ENCODE measurements around the gene MAP2.

MAP2 gene

DNA sequence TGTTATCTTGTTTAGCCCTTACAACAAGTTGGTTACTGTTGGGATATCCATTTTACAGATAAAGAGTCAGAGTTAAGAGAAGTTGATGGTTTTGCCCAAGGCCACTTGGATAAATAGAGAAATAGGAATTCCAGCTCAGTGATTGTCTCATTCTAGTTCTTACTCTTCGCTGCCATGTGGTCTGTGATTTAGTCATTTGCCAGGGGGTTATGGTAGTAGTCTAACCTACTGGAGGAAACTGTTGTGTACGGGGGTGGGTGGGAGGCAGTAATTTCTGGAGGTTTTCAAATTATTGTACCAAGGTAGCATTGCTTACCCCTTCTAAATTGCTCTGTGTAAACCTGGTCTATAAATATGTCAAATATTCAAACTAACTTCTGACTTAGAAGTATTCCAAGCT is 110.4 kb downstream of the MAP2 start:
- no peak for DNase-seq (ENCODE audit: low spot score)

DNA sequence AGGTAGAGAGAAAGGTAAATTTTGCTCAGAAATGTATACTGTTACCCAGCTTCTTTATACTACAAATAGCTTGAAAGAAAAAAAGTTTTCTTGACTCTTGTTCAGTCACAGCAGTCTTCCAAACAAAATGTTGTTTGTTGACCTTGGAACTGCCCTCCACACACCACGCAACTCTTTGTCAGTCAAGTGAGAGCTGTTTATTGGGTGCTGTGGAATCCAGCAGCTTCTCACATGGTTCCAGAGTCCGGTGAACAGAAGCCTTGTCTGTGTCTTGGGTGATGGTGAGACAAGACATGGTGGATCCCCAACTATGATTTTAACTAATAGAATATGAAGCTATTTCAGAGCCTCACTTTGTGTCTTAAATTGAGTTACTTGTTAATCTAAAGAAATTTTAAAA is 112.5 kb downstream of the MAP2 start:
- DNase-seq (ENCODE audit: low spot score), result no peak

DNA sequence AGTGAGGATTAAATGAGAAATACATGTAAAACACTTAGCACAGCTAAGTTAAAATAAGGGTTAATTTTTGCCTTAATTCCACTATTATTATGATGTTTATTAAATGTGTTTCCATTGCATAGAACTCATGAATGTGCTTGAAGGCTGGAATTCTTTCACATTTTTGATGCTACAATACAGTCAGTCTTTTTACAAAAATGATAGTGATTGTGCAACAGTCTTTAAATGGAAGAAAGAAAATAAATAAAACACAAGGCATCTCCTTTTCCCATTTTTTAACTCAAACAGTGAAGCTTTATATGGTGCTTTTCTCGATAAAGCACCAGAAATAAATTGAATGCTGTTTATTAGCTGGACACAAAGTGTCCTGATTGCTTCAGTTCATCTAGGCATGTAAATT is 123.9 kb downstream of the MAP2 start:
- DNase-seq (ENCODE audit: low spot score), result no peak

DNA sequence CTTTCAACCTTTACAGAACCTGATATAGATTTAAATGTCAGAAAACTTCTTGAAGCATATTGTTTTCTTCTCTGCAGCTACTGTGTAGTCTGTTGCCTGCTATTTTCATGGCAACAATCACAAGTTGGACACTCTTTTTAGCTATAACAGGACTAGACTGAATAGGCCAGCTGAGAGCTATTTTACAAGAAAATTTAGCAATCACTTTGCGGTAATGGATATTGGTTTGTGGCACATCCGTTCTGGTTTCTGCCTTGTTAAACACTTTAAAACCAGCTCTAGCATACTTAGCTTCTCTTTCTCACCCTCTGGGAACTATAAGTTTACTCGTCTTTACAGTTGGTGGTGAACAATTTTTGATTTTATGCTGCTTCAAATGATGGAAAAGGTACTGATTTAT is 125.7 kb downstream of the MAP2 start:
- DNase-seq (ENCODE audit: low spot score), result no peak

DNA sequence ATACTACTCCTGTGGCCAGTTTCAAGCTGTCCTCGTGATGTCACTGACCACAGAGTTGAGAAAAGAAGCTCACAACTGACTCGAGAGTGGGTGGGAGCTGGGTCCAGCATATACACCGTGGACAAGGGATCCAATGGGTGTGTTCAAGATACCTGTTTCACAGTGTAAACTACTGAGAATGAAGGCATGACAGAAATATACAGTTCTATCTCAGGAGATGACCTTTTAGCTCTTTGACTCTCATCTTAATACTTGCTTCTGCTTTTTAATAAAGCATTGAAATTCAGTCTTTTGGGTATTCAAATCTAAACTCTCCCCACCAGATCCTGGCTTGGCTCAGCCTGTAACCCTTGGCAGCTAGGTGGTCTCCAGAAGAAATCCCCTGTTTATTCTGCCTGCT is 130.1 kb downstream of the MAP2 start:
- DNase-seq (ENCODE audit: low spot score), result no peak

DNA sequence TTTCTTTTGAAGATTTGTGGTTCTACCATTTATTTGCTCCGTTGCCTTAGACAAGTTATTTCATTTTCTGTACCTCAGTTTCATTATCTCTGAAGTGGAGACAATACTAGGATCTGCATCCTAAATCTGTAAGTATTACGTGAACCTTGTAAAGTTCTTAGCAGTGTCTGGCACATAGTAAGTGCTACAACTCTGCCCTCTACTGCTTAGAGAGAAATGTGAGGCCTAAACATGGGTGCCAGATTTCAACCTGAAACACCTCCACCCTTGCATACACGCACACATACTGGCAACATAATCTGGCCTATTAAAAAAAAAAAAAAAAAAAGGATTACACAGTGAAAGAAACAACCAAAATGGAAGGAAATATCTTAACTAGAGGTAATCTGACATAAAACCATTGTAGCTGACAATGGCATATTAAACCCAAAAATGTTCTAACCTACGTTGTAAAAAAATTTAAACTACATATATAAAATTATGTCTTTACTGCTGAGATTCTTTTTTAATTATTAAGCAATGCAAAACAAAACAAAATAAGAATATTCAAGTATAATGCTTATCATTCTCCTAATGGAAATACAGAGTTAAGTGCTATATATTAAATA is 132.6 kb downstream of the MAP2 start:
- peak; percentile 42 for DNase-seq (ENCODE audit: low spot score)

DNA sequence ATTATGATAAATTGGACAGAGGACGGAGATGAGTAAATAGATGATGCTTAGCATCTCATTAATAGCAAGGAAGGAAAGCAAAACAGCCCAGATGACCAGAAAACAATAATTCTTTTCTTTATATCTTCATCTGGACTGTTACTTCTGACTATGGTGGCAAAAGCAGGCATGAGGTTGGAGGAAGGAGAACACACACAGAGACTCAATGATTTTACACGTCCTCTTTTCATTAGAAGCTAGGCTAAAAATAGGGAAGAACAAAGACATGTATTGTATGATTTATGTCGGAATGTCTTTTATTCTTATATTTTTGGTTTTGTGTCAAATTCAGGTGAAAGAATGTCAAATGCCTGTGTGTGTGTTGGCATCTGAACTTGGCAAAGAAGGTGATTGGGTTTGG is 137.1 kb downstream of the MAP2 start:
- DNase-seq (ENCODE audit: low spot score), result no peak

DNA sequence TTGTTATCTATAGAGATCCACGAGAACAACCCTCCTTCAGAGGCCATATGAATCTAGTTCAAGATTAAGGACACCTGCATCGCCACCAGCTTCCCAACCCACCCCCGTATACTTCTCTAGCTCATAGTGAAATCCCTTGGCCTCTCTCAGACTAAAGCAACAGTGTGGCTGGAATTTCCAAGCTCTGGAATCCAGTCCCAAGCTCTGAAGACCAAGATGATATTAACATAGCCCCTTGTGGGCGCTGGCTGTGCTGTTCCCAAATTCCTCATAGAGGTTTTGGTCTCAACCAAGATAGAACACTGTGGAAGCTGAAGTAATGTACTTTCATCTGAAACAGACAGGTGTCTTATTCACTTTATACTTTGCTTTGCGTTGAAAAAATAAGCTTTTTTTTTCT is 139.6 kb downstream of the MAP2 start:
- no peak for DNase-seq (ENCODE audit: low spot score)

DNA sequence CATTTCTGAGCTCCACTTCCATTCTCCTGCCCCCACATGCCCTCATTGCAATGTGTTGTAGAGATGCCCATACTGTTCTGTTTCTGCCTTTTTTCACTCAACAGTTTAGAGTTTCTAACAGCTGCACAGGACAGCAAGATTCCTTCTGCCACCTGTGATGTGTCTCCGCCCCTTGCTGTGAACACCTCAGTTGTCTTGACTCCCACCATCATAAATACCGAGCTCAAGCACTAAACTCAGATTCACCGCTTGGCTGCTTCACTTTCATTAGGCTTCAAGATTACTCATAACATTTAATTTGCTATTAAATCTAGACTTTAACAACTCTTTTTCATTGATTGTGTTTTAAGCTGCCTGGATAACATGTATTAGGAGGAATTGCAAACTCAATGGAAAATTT is 141.0 kb downstream of the MAP2 start:
- DNase-seq (ENCODE audit: low spot score), result no peak

DNA sequence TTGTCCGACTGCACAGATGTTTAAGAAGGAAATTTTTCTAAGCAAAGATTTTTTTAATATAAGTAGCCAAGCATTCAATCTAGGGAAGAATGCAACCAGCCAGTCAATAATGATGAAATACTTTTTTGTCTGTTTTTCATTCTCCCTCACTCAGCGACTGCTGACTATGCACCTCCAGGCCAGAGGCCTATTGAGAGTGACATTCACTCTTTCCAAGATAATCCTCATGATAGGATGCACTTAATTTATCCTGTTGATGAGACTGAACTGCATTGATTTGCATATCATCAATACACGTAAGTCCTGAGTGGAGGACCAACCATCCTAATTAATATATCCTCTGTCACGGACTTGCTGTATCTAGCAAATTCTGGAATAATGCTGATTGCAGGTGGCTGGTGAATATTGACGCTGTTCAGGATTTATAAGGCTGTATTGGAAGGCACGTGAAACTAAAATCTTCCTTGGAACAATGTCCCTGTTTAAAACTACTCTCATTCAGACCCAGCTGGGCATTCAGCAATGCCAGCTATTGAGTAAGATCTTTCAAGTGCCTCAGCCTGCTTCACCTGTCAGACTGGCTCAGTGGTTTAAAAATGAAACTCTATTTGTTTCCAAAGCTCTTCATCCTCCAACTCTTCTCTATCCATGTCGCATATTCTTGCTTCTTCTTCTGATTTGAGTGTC is 142.2 kb downstream of the MAP2 start:
- no peak for DNase-seq (ENCODE audit: low spot score)

DNA sequence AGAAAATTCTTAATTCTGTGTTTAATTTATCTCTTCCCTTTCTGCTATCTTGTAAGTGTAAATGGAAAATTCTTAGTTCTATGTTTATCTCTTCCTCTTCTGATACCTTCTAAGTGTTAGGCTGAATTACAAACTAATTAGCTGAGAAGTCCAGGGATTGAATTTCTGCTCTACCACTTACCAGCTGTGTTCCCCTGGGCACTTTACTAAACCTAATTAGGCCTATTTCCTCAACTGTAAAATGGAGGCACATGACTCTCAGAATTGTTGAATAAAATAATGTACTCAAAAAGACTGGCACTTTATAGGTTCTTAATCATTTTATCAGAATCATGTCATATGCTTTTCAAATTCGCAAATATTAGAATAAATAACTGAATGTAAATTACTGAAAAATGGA is 146.3 kb downstream of the MAP2 start:
- no peak for DNase-seq (ENCODE audit: low spot score)

DNA sequence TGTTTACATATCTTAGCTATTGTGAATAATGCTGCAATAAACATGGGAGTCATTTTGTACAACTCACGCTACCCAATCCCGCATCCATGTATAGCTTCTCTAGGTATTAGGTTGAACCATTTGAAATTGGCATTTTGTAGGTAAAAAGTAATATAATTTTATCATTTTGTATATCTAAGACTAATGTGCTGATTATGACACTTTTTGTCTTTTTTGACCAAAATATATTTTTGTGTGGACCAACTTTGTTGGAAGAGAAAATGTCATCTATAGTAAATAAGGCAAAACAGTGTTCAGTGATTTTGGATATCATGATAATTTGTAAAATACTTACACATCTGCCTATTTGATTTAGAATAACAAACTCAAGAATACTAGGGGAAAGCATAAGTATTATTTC is 150.7 kb downstream of the MAP2 start:
- DNase-seq (ENCODE audit: low spot score), result no peak

DNA sequence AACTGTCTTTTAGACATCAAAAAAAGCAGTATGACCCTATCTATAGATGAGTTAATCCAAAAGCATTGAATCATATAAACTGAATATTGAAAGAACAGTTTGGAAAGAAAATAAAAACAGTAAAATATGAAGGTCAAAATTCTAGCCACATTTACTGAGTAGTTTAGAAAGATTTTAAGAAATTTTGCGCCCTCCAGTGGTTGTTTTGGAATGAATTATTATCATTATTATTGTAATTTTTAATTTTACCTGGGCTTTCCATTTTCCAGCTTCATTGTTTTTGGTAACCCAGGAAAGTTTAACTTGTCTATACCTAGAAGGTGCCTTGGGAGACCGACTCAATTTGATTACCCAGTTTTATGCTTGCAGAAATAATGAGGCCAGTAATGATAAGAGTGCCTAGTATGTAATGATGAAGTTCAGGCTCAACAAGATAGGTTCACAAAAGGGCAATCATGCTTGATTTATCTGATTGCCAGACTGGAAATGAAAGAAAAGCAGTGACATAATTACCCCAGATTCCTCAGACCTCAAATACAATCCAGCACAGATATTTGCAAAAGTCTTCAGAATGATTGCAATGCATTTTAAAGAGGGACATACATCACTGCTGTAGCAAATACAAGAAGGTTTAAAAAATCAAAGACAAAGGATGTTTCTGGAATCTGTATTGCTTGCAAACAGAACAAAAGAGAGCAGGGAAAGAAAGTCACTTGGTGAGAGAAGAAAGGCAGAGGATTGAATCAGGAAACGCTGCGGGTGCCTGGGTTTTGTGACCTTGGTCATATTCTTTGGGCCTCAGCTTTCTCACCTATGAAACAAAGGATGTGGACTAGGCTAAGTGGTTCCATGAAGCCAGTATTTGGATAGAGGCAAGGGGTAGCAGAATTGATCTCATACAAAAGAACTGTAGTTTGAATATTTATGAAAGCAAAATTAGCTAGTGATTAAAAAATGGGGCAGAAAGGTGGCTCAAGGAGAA is 153.8 kb downstream of the MAP2 start:
- DNase-seq (ENCODE audit: low spot score), result no peak

DNA sequence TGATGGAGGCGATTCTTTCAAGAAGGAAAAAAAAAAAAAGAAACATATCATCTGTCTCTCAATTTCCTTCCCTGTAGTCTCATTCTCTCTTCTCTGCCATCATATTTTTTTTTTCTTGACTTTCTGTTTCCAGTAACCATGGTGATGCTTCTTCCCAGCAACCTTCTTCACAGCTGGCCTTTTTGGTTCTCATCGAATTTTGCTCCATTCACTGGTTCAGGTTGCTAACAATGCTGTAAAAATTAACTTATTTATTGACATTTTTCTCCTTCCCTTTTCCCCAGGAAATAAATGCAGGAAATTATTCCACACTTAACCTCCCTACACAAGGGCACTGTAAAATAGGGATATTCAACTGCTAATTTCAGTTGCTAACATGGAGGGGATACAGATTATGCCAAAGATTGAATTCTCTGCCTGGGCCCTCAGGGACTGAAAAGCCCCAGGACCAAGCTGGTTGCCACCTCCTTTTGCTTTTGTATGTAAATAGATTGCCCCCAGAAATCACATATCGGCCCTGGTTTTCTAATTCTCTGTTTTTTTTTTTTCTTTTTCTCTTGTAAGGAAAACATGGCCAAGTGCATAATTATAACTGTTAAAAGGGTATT is 154.7 kb downstream of the MAP2 start:
- no peak for DNase-seq (ENCODE audit: low spot score)

DNA sequence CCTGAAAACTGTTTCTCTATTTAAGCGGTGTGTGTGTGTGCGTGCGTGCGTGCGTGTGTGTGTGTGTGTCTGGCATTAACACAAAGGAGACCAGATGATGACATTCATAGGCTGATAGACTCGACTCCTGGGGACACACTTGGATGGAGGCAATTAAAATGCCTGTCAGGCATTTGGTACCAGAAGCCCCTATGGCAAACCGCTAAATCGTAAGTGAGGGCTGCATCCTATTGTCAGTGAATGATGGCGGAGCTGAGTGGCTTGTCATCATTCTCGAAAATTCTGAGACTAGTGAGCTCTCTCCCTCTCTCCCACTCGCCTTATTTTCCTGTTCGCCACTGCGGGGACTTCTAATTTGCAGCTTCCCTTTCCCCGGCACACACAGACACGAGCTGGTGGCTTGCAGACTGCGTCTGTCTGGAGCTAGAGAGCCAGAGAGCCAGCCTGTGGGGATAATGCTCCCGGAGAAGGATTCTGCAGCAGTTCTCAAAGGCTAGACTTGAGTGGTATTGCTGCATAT is 155.4 kb downstream of the MAP2 start:
- DNase-seq (ENCODE audit: low spot score), result peak; percentile 17

DNA sequence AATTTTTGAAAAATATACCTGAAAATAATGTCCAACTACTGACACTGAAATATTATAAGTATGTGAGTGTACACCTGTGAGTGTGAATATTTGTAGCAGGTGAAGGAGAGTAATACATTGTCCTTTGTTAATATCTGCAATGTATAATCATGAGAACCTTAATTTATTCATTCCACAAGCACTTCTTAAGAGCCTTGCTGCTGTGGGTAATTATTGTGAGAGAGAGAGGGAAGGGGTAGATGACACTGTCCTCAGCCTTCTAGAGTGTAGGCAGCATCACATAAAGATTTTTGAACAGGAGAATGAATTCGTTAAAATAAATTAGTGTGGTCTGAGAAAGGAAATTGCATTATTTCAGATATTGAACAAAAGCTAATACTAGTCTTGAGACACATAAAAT is 157.2 kb downstream of the MAP2 start:
- DNase-seq (ENCODE audit: low spot score), result no peak

DNA sequence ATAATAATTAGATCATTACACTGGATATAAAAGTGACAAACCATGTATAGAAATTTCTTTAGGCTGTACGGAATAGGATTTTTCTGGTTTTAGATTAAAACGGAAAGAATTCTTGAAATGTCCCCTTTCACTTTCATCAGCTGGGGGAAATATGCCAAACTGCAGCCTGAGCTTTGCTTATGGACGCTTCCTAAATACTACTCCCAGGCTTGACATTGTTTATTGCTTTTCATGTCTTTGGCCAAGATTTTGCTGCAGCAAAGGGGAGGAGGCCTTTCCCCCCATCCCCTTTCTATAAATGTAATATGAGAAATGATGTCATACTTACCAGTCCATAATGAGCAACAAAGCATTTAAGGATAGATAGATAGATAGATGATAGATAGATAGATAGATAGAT is 158.4 kb downstream of the MAP2 start:
- DNase-seq (ENCODE audit: low spot score), result no peak

DNA sequence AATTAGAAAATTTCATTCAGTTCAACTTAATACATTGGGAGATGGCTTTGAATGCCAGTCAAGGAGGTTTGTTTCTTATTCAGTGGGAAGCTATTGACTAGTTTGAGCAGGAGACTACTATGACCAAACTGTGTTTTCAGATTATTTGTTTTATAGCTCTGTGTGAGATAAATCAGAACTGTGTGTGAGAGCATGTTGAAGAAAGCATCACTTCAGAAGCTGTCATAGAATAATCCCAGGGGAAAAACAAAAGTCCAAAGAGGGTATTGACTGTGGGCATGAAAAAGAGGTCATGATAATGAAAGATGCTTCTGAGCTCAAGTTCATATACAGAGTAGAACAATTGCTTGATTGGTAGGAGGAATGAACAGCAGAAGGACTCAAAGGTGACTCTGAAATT is 160.6 kb downstream of the MAP2 start:
- no peak for DNase-seq (ENCODE audit: low spot score)

DNA sequence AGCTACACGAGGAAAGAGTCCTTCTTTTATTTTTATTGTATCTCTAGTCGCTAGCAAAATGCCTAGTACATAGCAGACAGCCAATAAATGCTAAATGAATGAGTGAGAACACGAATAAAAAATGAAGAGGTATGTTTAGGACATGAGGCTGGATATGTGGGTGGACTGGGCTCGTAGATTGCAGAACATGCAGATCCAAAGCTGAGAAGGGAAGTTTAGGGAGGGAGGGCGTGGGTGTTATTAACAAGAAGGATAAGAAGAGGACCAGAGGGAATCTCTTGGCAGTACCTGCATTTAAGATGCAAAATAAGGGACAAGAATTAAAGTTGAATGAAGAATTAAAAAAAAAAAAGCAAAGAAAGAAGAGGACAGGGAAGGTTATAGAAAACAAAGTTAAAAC is 161.1 kb downstream of the MAP2 start:
- DNase-seq (ENCODE audit: low spot score), result no peak

DNA sequence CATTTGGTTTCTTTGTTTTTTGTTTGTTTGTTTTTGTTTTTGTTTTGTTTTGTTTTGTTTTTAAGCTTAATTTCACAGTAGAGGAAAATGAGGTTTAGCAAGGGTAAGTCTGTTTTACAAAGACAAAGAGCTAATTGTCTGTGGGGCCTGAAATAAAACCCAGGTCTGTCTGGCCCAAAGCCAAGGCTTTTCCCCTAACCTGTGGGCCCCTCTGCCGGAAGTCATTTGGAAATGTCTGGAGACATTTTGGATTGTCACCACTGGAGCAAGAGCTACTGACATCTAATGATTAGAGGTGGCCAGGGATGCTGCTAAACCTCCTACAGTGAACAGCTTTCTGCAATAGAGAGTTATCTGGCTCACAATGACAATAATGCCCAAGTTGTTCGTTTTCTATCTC is 167.2 kb downstream of the MAP2 start:
- no peak for DNase-seq (ENCODE audit: low spot score)

DNA sequence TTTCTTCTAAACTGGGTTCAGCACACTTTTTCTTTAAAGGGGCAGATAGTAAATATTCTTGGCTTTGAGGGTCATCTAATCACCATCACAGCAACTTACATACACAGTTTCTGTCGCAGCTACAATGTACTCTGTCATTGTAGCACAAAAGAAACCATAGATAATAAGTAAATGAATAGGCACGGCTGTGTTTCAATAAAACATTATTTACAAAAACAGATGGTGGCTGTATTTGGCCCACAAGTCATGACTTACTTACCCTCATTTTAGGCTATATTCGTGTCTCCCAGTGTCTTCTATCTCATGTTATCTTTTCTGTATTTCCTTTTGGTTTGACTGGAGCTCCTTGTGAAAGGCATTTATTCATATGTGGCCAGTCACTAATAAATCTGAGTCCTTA is 168.3 kb downstream of the MAP2 start:
- DNase-seq (ENCODE audit: low spot score), result no peak

DNA sequence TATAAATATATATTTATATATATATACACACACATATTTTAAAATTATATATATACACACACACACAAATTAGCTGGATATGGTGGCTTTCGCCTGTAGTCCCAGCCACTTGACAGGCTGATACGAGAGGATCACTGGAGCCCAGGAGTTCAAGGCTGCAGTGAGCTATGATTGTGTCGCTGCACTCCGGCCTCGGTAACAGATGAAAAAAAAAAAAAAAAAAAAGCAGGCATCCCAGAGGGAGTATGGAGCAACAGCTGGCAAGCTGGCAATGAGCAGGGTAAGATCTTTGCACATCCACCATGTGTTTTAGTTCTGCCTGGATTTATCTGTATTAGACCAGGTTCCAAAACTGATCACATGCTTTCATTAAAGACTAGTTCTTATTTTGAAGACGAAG is 170.1 kb downstream of the MAP2 start:
- no peak for DNase-seq (ENCODE audit: low spot score)

All from AG08396 (cell line).